Measurements from ENCODE around the gene HEATR5A. TPM values are rescaled to one million over a fixed set of nuclear protein-coding genes. Genes with fewer than 3 reads are reported as not detected.

HEATR5A gene
- total RNA-seq, 1 experiment from 2014 or later = 12.7 TPM

- H3K9ac ChIP-seq (ENCODE audit: low read length) = no peak overlapping the region
- no peak overlapping the region for H2AFZ ChIP-seq (ENCODE audit: low read length)
- ChIA-PET POLR2A (ENCODE audit: unreplicated experiment) (no interaction called here), CTCF (no interaction called here)
- H3K9me2 ChIP-seq (replicated peaks; ENCODE audit: low read length) = no peaks in the 10 kb centered on the region
- DNase-seq = no peak
- H3K79me2 ChIP-seq (ENCODE audit: low read length) = no peaks in the 10 kb centered on the region
- H3K9me3 ChIP-seq (ENCODE audit: low read length) = no peaks in the 10 kb centered on the region
- BruUV-seq (replicated peaks) = no TSS peak
- H3K4me1 ChIP-seq (ENCODE audit: insufficient read depth, low read length) = no peaks in the 10 kb centered on the region
- H3K27ac ChIP-seq (ENCODE audit: low read length) = no peak overlapping the region
- no peaks in the 10 kb centered on the region; the same call in 1 of the 2 replicates for H3K36me3 ChIP-seq (ENCODE audit: low read depth, low read length)
- no peak for TF ChIP-seq CTCF (conservative IDR thresholded peaks at IDR 0.05; ENCODE audit: low read depth, low read length)
- no peak for TF ChIP-seq EZH2phosphoT487 (IDR thresholded peaks at IDR 0.05; ENCODE audit: borderline replicate concordance, low read length)
- TF ChIP-seq EZH2 (IDR thresholded peaks at IDR 0.05; ENCODE audit: low read length, unreplicated experiment) = no peak
- H3K4me2 ChIP-seq (ENCODE audit: low read length) = no peak overlapping the region
- ATAC-seq = no peak
- H3K27me3 ChIP-seq (ENCODE audit: low read length) = no peaks in the 10 kb centered on the region
- H3K4me3 ChIP-seq (ENCODE audit: low read length) = no peak overlapping the region
- H4K20me1 ChIP-seq (ENCODE audit: low read length) = no peaks in the 10 kb centered on the region
- intact Hi-C loops (cut with micrococcal nuclease) = no loop called here
- no peaks in the 10 kb centered on the region for H3F3A ChIP-seq (ENCODE audit: low read length, unreplicated experiment)
These were observed 119.5 kb downstream of the HEATR5A start for GRCh38 chr14:31300883-31301282.

- DNase-seq (peak; percentile 36), ATAC-seq (no peak)
- no peaks in the 10 kb centered on the region for H4K20me1 ChIP-seq (ENCODE audit: low read length)
- no peaks in the 10 kb centered on the region; the same call in 1 of the 2 replicates for H3K36me3 ChIP-seq (ENCODE audit: low read depth, low read length)
- no peak overlapping the region for H3K4me3 ChIP-seq (ENCODE audit: low read length)
- POLR2A ChIA-PET (ENCODE audit: unreplicated experiment) = no interaction called here
- no peaks in the 10 kb centered on the region for H3K9me3 ChIP-seq (ENCODE audit: low read length)
- TF ChIP-seq CTCF (conservative IDR thresholded peaks at IDR 0.05; ENCODE audit: low read depth, low read length) (peak; percentile 41), EZH2phosphoT487 (IDR thresholded peaks at IDR 0.05; ENCODE audit: borderline replicate concordance, low read length) (no peak)
- H3K27ac ChIP-seq (ENCODE audit: low read length) = no peak overlapping the region
- CTCF ChIA-PET = interaction anchor here (0.6 kb wide), 1 partner anchor 38 kb away, joined by 5 read pairs; no protein-coding TSS in a partner anchor
- H3K4me1 ChIP-seq (ENCODE audit: insufficient read depth, low read length) = no peaks in the 10 kb centered on the region
- H3K4me2 ChIP-seq (ENCODE audit: low read length) = no peak overlapping the region
- no peaks in the 10 kb centered on the region for H3K79me2 ChIP-seq (ENCODE audit: low read length)
- no peak overlapping the region for H3K9ac ChIP-seq (ENCODE audit: low read length)
- H2AFZ ChIP-seq (ENCODE audit: low read length) = no peak overlapping the region
- no peaks in the 10 kb centered on the region for H3K27me3 ChIP-seq (ENCODE audit: low read length)
- H3F3A ChIP-seq (ENCODE audit: low read length, unreplicated experiment) = no peaks in the 10 kb centered on the region
- intact Hi-C loops (cut with micrococcal nuclease) = no loop called here
- no TSS peak for BruUV-seq (replicated peaks)
- no peaks in the 10 kb centered on the region for H3K9me2 ChIP-seq (replicated peaks; ENCODE audit: low read length)
These were observed 120.1 kb downstream of the HEATR5A start for GRCh38 chr14:31300296-31300695.

GRCh38 chr14:31297701-31298344, 122.5 kb downstream of the HEATR5A start:
- no peaks in the 10 kb centered on the region for H4K20me1 ChIP-seq (ENCODE audit: low read length)
- intact Hi-C loops (cut with micrococcal nuclease) = loop anchor here (5.0 kb wide), 1 partner anchor 91 kb away; the partner anchor contains the start of gene HECTD1
- no peak overlapping the region for H3K27ac ChIP-seq (ENCODE audit: low read length)
- ChIA-PET POLR2A (ENCODE audit: unreplicated experiment) (interaction anchor here (1.0 to 1.1 kb wide), 2 partner anchors 89 to 91 kb away, joined by 3 to 6 read pairs; partner anchors contain the start of gene HECTD1), CTCF (interaction anchor here (0.7 kb wide), 1 partner anchor 68 kb away, joined by 3 read pairs; no protein-coding TSS in a partner anchor)
- DNase-seq = peak; percentile 38
- H3K4me1 ChIP-seq (ENCODE audit: insufficient read depth, low read length) = no peaks in the 10 kb centered on the region
- TF ChIP-seq CTCF (conservative IDR thresholded peaks at IDR 0.05; ENCODE audit: low read depth, low read length) (no peak), EZH2phosphoT487 (IDR thresholded peaks at IDR 0.05; ENCODE audit: borderline replicate concordance, low read length) (no peak), EZH2 (IDR thresholded peaks at IDR 0.05; ENCODE audit: low read length, unreplicated experiment) (no peak)
- H3K4me3 ChIP-seq (ENCODE audit: low read length) = no peak overlapping the region
- BruUV-seq (replicated peaks) = no TSS peak
- no peaks in the 10 kb centered on the region for H3K36me3 ChIP-seq (ENCODE audit: low read depth, low read length)
- H3K9me2 ChIP-seq (replicated peaks; ENCODE audit: low read length) = no peaks in the 10 kb centered on the region
- H3K27me3 ChIP-seq (ENCODE audit: low read length) = no peaks in the 10 kb centered on the region
- no peak overlapping the region for H3K4me2 ChIP-seq (ENCODE audit: low read length)
- no peaks in the 10 kb centered on the region for H3K79me2 ChIP-seq (ENCODE audit: low read length)
- peak; percentile 96 for ATAC-seq
- H3K9ac ChIP-seq (ENCODE audit: low read length) = no peak overlapping the region
- H3F3A ChIP-seq (ENCODE audit: low read length, unreplicated experiment) = no peaks in the 10 kb centered on the region
- no peaks in the 10 kb centered on the region for H3K9me3 ChIP-seq (ENCODE audit: low read length)
- no peak overlapping the region for H2AFZ ChIP-seq (ENCODE audit: low read length)

All from PC-3 (cell line).